ENCODE results near the gene ADAP1.

- no peak for TF ChIP-seq CTCF (IDR thresholded peaks at IDR 0.05)
- no peak for TF ChIP-seq POLR2A (IDR thresholded peaks at IDR 0.05)
Measured at GRCh38 chr7:863106-863505, 91.4 kb downstream of the ADAP1 start.

Data from lower leg skin (tissue), 3 donors.